HCT116 (cell line): ENCODE results near the gene STX16. TPM values are rescaled to one million over a fixed set of nuclear protein-coding genes. Genes with fewer than 3 reads are reported as not detected.
"Not testable (repeated sequence)": the region's sequence is repeated elsewhere in the genome, so short reads cannot be mapped to it uniquely, and the experiment has no call there.

ENCODE experiments used
- ATAC-seq: fragments of 200-7000 bp; cut with Tn5 transposase; 2 replicates; pipeline ENCODE4 v1.9.1; 2020; ENCODE audit warnings: mild to moderate bottlenecking, moderate library complexity
- BruUV-seq: library from RNA; stranded (reverse); fragments of 400-500 nt; replicated peaks from 2 replicates; lab custom pipeline; 2021; lab: Mats Ljungman, UMichigan
- CTCF ChIA-PET: fragments of 300-600 bp; sonication (Branson Sonifier 250); formaldehyde crosslinking; loops from one replicate; lab custom pipeline; 2021; ENCODE audit warnings: antibody characterized with exemption; lab: Charles Lee
- POLR2A ChIA-PET: fragments of 300-600, 350-600 bp; sonication (Branson Sonifier 250); formaldehyde crosslinking; loops from one replicate; lab custom pipeline; 2021; ENCODE audit warnings: antibody characterized with exemption; lab: Charles Lee
- RAD21 ChIA-PET, 2 experiments: fragments of 300-600 bp; sonication (Branson Sonifier 250); formaldehyde crosslinking; loops; one replicate each; lab custom pipeline; 2023; ENCODE audit warnings: low total read pairs in 2 of 2; ENCODE audit not compliant: uncharacterized antibody in 2 of 2, unreplicated experiment in 2 of 2, low non-redundant PET in 1 of 2; lab: Charles Lee
- DNase-seq: peaks from one replicate; pipeline ENCODE4 v3.0.0-alpha.2; 2010; ENCODE audit warnings: low read depth, low spot score
- H2AFZ ChIP-seq: fragments of 200-600 bp; shearing (Covaris generic), sonication (generic); 2 replicates; pipeline ENCODE4 v1.6.1; 2017; ENCODE audit warnings: low read depth, mixed run types, mixed read lengths, antibody characterized with exemption, low read length; ENCODE audit not compliant: poor library complexity, severe bottlenecking
- H3K27ac ChIP-seq: 2 replicates; pipeline ENCODE4 v1.5.1; 2012; ENCODE audit warnings: low read depth, low read length
- H3K27me3 ChIP-seq: fragments of 200-600 bp; sonication (generic); 2 replicates; pipeline ENCODE4 v1.6.1; 2016; ENCODE audit warnings: mixed run types, low read length, mixed read lengths; ENCODE audit not compliant: insufficient read depth
- H3K36me3 ChIP-seq, 2 experiments: fragments of 200-500 bp in 1 of 2; fragments of 200-600 bp in 1 of 2; sonication (Bioruptor generic) in 1 of 2; sonication (generic) in 1 of 2; 2 replicates each; pipeline versions ENCODE4 v1.5.1 to v1.6.1; 2014 to 2016; ENCODE audit warnings: low read length in 2 of 2, inconsistent platforms in 1 of 2, mixed read lengths in 1 of 2, mixed run types in 1 of 2; ENCODE audit not compliant: insufficient read depth in 2 of 2, control insufficient read depth in 1 of 2
- H3K4me1 ChIP-seq, 2 experiments: fragments of 200-600 bp in 1 of 2; sonication (generic) in 1 of 2; 2 replicates each; pipeline versions ENCODE4 v1.5.1 to v1.6.1; 2012 to 2017; ENCODE audit warnings: low read length in 2 of 2, inconsistent platforms in 1 of 2, mild to moderate bottlenecking in 1 of 2, mixed read lengths in 1 of 2, mixed run types in 1 of 2, moderate library complexity in 1 of 2; ENCODE audit not compliant: insufficient read depth in 2 of 2, control insufficient read depth in 1 of 2
- H3K4me2 ChIP-seq: fragments of 200-600 bp; sonication (generic); 2 replicates; pipeline ENCODE4 v1.6.1; 2017; ENCODE audit warnings: mixed run types, low read length, mixed read lengths
- H3K4me3 ChIP-seq, 2 experiments: fragments of 200-600 bp in 1 of 2; sonication (generic) in 1 of 2; replicated peaks in 1 of 2; 2 replicates each; pipeline ENCODE4 v1.5.1; 2011 to 2016; ENCODE audit warnings: low read length in 2 of 2, control low read depth in 1 of 2, low read depth in 1 of 2, mild to moderate bottlenecking in 1 of 2, mixed read lengths in 1 of 2, mixed run types in 1 of 2
- H3K79me2 ChIP-seq: fragments of 200-600 bp; sonication (generic); 2 replicates; pipeline ENCODE4 v1.6.1; 2017; ENCODE audit warnings: mild to moderate bottlenecking, mixed run types, low read length, moderate library complexity, mixed read lengths; ENCODE audit not compliant: insufficient read depth
- H3K9ac ChIP-seq: fragments of 200-600 bp; sonication (generic); 2 replicates; pipeline ENCODE4 v1.6.1; 2016; ENCODE audit warnings: low read length, mixed read lengths
- H3K9me2 ChIP-seq: fragments of 200-600 bp; sonication (generic), shearing (Covaris generic); 2 replicates; pipeline ENCODE4 v1.6.1; 2017; ENCODE audit warnings: mixed run types, mild to moderate bottlenecking, moderate library complexity; ENCODE audit not compliant: insufficient read depth
- H3K9me3 ChIP-seq, 2 experiments: fragments of 200-500 bp in 1 of 2; fragments of 200-600 bp in 1 of 2; sonication (Bioruptor generic) in 1 of 2; sonication (generic) in 1 of 2; 2 replicates each; pipeline ENCODE4 v1.6.1; 2014 to 2017; ENCODE audit warnings: low read length in 2 of 2, mixed read lengths in 2 of 2, inconsistent platforms in 1 of 2, low read depth in 1 of 2, mild to moderate bottlenecking in 1 of 2, mixed run types in 1 of 2, moderate library complexity in 1 of 2; ENCODE audit not compliant: control insufficient read depth in 1 of 2, insufficient read depth in 1 of 2
- H4K20me1 ChIP-seq: fragments of 200-600 bp; sonication (generic), shearing (Covaris generic); 2 replicates; pipeline ENCODE4 v1.6.1; 2017; ENCODE audit warnings: mixed run types, mild to moderate bottlenecking, moderate library complexity; ENCODE audit not compliant: insufficient read depth
- CBX3 ChIP-seq: IDR thresholded peaks from 2 replicates; pipeline ENCODE4 v1.6.1; 2012; ENCODE audit warnings: low read depth
- EZH2phosphoT487 ChIP-seq: fragments of 200-600 bp; IDR thresholded peaks from 2 replicates; pipeline ENCODE4 v1.6.1; 2018; ENCODE audit warnings: antibody characterized with exemption, borderline replicate concordance
- FOSL1 ChIP-seq: IDR thresholded peaks from 2 replicates; pipeline ENCODE4 v1.6.1; 2012; ENCODE audit warnings: low read depth
- SIN3A ChIP-seq: IDR thresholded peaks from 2 replicates; pipeline ENCODE4 v1.6.1; 2012; ENCODE audit warnings: low read depth
- SP1 ChIP-seq: IDR thresholded peaks from 2 replicates; pipeline ENCODE4 v1.6.1; 2012; ENCODE audit warnings: low read depth
- SRF ChIP-seq: IDR thresholded peaks from 2 replicates; pipeline ENCODE4 v1.6.1; 2012; ENCODE audit warnings: low read depth
- TCF7L2 ChIP-seq: IDR thresholded peaks from 2 replicates; pipeline ENCODE4 v1.7.0; 2011; ENCODE audit warnings: borderline replicate concordance, inconsistent platforms; ENCODE audit not compliant: insufficient read depth, insufficient read length; ENCODE audit errors: extremely low read depth
- YY1 ChIP-seq: IDR thresholded peaks from 2 replicates; pipeline ENCODE4 v1.6.1; 2011; ENCODE audit warnings: low read length, low read depth, moderate library complexity, mild to moderate bottlenecking; ENCODE audit not compliant: insufficient replicate concordance; ENCODE audit errors: extremely low read depth
- intact Hi-C: fragments of 100-400 bp; cut with micrococcal nuclease; formaldehyde crosslinking; loops from 2 replicates; pipeline ENCODE4 v1.10.0; 2022
- total RNA-seq: library from RNA; stranded (reverse); gene quantifications from one replicate; pipeline ENCODE4 v1.2.1, GENCODE V29; 2021; ENCODE audit not compliant: unreplicated experiment
- TF ChIP-seq, protein P1 (sequence below): IDR thresholded peaks from 2 replicates; pipeline ENCODE4 v1.6.1; 2012; ENCODE audit warnings: low read depth

The STX16 gene
- total RNA-seq, 1 experiment from 2014 or later, result 55.1 TPM

DNA sequence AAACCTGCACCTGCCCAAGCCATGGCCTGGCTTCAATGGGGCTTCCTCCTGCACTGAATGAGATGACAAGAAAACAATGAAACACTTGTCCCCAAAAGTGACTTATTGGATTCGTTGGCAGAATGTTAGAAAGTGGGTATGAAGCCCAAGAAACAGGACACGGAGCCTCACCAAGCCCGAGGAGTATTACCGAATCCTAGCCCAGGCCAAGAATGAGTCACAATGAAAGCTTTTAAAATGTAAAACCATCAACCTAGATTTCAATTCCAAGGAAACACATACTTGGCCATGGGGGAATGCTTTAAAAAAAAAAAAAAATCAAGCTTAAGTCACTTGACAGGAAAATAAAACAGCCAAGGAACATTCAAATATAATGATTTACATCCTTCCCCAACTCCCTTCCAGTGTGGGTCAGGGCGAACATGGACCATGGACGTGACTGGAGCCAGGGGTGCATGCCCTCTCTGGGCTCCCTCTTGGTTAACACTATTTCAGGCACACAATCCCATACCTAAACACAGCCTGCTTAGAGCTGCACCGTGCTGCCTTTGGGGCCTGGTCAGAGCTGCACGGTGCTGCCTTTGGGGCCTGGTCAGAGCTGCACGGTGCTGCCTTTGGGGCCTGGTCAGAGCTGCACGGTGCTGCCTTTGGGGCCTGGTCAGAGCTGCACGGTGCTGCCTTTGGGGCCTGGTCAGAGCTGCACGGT is 3.1 kb upstream of the STX16 start:
- Histone ChIP-seq H3K9ac (no peak overlapping the region), H3K4me2 (no peak overlapping the region), H3K4me1 (peaks cover 0 to 17% of the 10 kb centered on the region in 2 experiments; a peak in 3 of 4 replicates), H4K20me1 (no peaks in the 10 kb centered on the region), H3K9me2 (no peaks in the 10 kb centered on the region), H2AFZ (no peak overlapping the region), H3K27me3 (no peaks in the 10 kb centered on the region), H3K9me3 (no peaks in the 10 kb centered on the region), H3K27ac (no peak overlapping the region), H3K4me3 (no peak overlapping the region), H3K36me3 (no peaks in the 10 kb centered on the region; a peak in 1 of 4 replicates), H3K79me2 (peaks cover 19% of the 10 kb centered on the region)
- TF ChIP-seq SP1 (no peak), FOSL1 (no peak), YY1 (no peak), TCF7L2 (no peak), SIN3A (no peak), EZH2phosphoT487 (no peak), CBX3 (no peak), SRF (no peak)
- TF ChIP-seq, protein P1, sequence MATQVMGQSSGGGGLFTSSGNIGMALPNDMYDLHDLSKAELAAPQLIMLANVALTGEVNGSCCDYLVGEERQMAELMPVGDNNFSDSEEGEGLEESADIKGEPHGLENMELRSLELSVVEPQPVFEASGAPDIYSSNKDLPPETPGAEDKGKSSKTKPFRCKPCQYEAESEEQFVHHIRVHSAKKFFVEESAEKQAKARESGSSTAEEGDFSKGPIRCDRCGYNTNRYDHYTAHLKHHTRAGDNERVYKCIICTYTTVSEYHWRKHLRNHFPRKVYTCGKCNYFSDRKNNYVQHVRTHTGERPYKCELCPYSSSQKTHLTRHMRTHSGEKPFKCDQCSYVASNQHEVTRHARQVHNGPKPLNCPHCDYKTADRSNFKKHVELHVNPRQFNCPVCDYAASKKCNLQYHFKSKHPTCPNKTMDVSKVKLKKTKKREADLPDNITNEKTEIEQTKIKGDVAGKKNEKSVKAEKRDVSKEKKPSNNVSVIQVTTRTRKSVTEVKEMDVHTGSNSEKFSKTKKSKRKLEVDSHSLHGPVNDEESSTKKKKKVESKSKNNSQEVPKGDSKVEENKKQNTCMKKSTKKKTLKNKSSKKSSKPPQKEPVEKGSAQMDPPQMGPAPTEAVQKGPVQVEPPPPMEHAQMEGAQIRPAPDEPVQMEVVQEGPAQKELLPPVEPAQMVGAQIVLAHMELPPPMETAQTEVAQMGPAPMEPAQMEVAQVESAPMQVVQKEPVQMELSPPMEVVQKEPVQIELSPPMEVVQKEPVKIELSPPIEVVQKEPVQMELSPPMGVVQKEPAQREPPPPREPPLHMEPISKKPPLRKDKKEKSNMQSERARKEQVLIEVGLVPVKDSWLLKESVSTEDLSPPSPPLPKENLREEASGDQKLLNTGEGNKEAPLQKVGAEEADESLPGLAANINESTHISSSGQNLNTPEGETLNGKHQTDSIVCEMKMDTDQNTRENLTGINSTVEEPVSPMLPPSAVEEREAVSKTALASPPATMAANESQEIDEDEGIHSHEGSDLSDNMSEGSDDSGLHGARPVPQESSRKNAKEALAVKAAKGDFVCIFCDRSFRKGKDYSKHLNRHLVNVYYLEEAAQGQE, result no peak
- BruUV-seq, result no TSS peak
- ChIA-PET CTCF (no interaction called here), POLR2A (no interaction called here), RAD21 (no interaction called here)
- DNase-seq (no peak), ATAC-seq (no peak)
- intact Hi-C loops, result no loop called here

DNA sequence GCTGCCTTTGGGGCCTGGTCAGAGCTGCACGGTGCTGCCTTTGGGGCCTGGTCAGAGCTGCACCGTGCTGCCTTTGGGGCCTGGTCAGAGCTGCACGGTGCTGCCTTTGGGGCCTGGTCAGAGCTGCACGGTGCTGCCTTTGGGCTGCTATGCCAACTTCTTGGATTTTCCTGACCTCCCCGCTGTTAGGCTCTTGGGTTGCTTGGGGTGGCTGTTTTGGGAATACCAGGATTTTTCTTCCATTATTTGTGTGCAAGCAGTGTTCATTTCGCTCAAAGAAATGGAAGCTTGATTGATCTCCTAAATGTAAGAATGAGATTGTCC is 2.6 kb upstream of the STX16 start:
- CTCF ChIA-PET, BruUV-seq, H3K9me3 ChIP-seq, H3K4me3 ChIP-seq, DNase-seq, intact Hi-C loops, POLR2A ChIA-PET, H2AFZ ChIP-seq, H3K9ac ChIP-seq, H3K4me2 ChIP-seq, ATAC-seq, H4K20me1 ChIP-seq, H3K27ac ChIP-seq, H3K9me2 ChIP-seq, RAD21 ChIA-PET, H3K36me3 ChIP-seq, H3K27me3 ChIP-seq: not testable (repeated sequence)
- H3K79me2 ChIP-seq, result peaks cover 24% of the 10 kb centered on the region
- H3K4me1 ChIP-seq, result peaks cover 3 to 21% of the 10 kb centered on the region in 2 experiments; a peak in 3 of 4 replicates
